ENCODE data around the gene TXNL4A. TPM values are rescaled to one million over a fixed set of nuclear protein-coding genes. Genes with fewer than 3 reads are reported as not detected.

TXNL4A gene
- total and polyA plus RNA-seq, 2 donors (not counting 1 experiment from before 2014, with no cell fraction given), result 38.9 to 67.8 TPM

GRCh38 chr18:79950515-79951341 is 37.6 kb downstream of the TXNL4A start:
- Histone ChIP-seq H3K4me1 (ENCODE audit: control insufficient read depth in 2 of 2, insufficient read depth in 2 of 2, low read length in 2 of 2) (peaks cover 18 to 40% of the 10 kb centered on the region in 2 donors), H3K9ac (ENCODE audit: low read length) (peak overlapping the region; percentile 83), H3K27ac (ENCODE audit: low read length in 2 of 2) (peak overlapping the region; percentile 54 to 83), H3K4me2 (replicated peaks; ENCODE audit: low read depth, low read length, poor library complexity, severe bottlenecking) (peak overlapping the region; percentile 100), H3K36me3 (replicated peaks in 1 of 2; ENCODE audit: control extremely low read depth in 1 of 2, control insufficient read depth in 1 of 2, extremely low read depth in 1 of 2, insufficient read depth in 2 of 2, low read length in 1 of 2) (peaks cover 0 to 19% of the 10 kb centered on the region in 2 experiments), H3K79me2 (ENCODE audit: control insufficient read depth, insufficient read depth, low read length) (peaks cover 54% of the 10 kb centered on the region), H4K20me1 (ENCODE audit: control insufficient read depth, insufficient read depth, low read length, poor library complexity, severe bottlenecking) (peaks cover 41% of the 10 kb centered on the region), H3K27me3 (replicated peaks in 1 of 4; ENCODE audit: control extremely low read depth in 1 of 4, control insufficient read depth in 3 of 4, insufficient read depth in 4 of 4, low read length in 3 of 4) (no peaks in the 10 kb centered on the region), H3K4me3 (ENCODE audit: control extremely low read depth in 1 of 5, extremely low read depth in 1 of 5, insufficient read depth in 1 of 5, low read depth in 2 of 5, low read length in 4 of 5) (peak overlapping the region; percentile 56 to 73 (median 70)), H3K9me3 (ENCODE audit: control extremely low read depth in 1 of 3, control insufficient read depth in 2 of 3, insufficient read depth in 1 of 3, low read length in 2 of 3) (no peaks in the 10 kb centered on the region), H2AFZ (ENCODE audit: insufficient read depth, low read depth, low read length, poor library complexity, severe bottlenecking) (peak overlapping the region; percentile 97)
- Mint-ChIP-seq H3K27me3 (no peaks in the 10 kb centered on the region), H3K4me1 (peaks cover 42% of the 10 kb centered on the region), H3K27ac (peak overlapping the region; percentile 84), H3K4me3 (peak overlapping the region; percentile 92), H3K9me3 (ENCODE audit: insufficient read depth) (no peaks in the 10 kb centered on the region)
- ChIA-PET CTCF (interaction anchor here (1.1 kb wide), 1 partner anchor 39 kb away, joined by 3 read pairs; no protein-coding TSS in a partner anchor), POLR2A (interaction anchor here (0.6 to 2.0 kb wide), 2 partner anchors 9 to 83 kb away, joined by 3 to 11 read pairs; partner anchors contain the start of gene RBFA)
- TF ChIP-seq, protein P1, sequence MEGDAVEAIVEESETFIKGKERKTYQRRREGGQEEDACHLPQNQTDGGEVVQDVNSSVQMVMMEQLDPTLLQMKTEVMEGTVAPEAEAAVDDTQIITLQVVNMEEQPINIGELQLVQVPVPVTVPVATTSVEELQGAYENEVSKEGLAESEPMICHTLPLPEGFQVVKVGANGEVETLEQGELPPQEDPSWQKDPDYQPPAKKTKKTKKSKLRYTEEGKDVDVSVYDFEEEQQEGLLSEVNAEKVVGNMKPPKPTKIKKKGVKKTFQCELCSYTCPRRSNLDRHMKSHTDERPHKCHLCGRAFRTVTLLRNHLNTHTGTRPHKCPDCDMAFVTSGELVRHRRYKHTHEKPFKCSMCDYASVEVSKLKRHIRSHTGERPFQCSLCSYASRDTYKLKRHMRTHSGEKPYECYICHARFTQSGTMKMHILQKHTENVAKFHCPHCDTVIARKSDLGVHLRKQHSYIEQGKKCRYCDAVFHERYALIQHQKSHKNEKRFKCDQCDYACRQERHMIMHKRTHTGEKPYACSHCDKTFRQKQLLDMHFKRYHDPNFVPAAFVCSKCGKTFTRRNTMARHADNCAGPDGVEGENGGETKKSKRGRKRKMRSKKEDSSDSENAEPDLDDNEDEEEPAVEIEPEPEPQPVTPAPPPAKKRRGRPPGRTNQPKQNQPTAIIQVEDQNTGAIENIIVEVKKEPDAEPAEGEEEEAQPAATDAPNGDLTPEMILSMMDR (IDR thresholded peaks at IDR 0.05), result no peak
- TF ChIP-seq EZH2 (IDR thresholded peaks at IDR 0.05; ENCODE audit: borderline replicate concordance, insufficient read depth, low read depth, low read length, poor library complexity, severe bottlenecking), result no peak
- DNase-seq, result peak; percentile 60
- 4% methylated on average over 73 of the region's 81 CpGs for WGBS (ENCODE audit: insufficient coverage)
- intact Hi-C loops (cut with micrococcal nuclease), result loop anchor here (1.0 to 5.0 kb wide), 5 partner anchors 15 to 271 kb away; partner anchors contain the start of genes CTDP1, RBFA and TXNL4A
- ATAC-seq (ENCODE audit: low read depth), result peak; percentile 26

Data from B cell (primary cell).